GM12878 (cell line): ENCODE results near the gene PDXP. TPM values are rescaled to one million over a fixed set of nuclear protein-coding genes. Genes with fewer than 3 reads are reported as not detected.

Source experiments
- ATAC-seq: fragments of 200-7000 bp; cut with Tn5 transposase; 3 replicates; pipeline ENCODE4 v1.9.1; 2020; ENCODE audit warnings: mild to moderate bottlenecking, moderate library complexity
- BruUV-seq: library from RNA; stranded (reverse); fragments of 400-500 nt; replicated peaks from 2 replicates; lab custom pipeline; 2021; lab: Mats Ljungman, UMichigan
- CTCF ChIA-PET: fragments of 300-600 bp; sonication (Branson Sonifier 250); formaldehyde crosslinking; extraction: SDS; loops from one replicate; lab custom pipeline; 2021; ENCODE audit warnings: inconsistent platforms; lab: Yijun Ruan, JAX
- POLR2A ChIA-PET: fragments of 350-600 bp; formaldehyde crosslinking; extraction: SDS; loops from one replicate; lab custom pipeline; 2021; ENCODE audit warnings: inconsistent platforms; lab: Charles Lee
- RAD21 ChIA-PET: fragments of 300-600 bp; sonication (Branson Sonifier 250); formaldehyde crosslinking; loops from one replicate; lab custom pipeline; 2023; ENCODE audit warnings: antibody characterized with exemption; ENCODE audit not compliant: unreplicated experiment; lab: Charles Lee
- SMC1A ChIA-PET: fragments of 300-600 bp; sonication (Branson Sonifier 250); formaldehyde crosslinking; loops from one replicate; lab custom pipeline; 2023; ENCODE audit not compliant: unreplicated experiment, uncharacterized antibody; lab: Charles Lee
- DNase-seq: peaks from one replicate; pipeline ENCODE4 v3.0.0-alpha.2; 2011; ENCODE audit warnings: low read depth, low spot score
- FAIRE-seq: peaks from 3 replicates; lab custom pipeline; 2011; peaks lifted over from hg19 to GRCh38; lab: Jason Lieb, UNC
- H2AFZ ChIP-seq: 2 replicates; pipeline ENCODE4 v1.6.0; 2011; ENCODE audit warnings: low read depth, low read length, control low read depth; ENCODE audit not compliant: control insufficient read depth
- H3K27ac ChIP-seq: 2 replicates; pipeline ENCODE4 v1.5.1; 2011; ENCODE audit warnings: control low read depth; ENCODE audit not compliant: control insufficient read depth, insufficient read depth
- H3K27me3 ChIP-seq, 2 experiments: replicated peaks in 1 of 2; 2 replicates each; pipeline versions ENCODE4 v1.6.0 to v1.6.1; 2011; ENCODE audit warnings: low read length in 1 of 2; ENCODE audit not compliant: control insufficient read depth in 2 of 2, insufficient read depth in 2 of 2
- H3K36me3 ChIP-seq, 2 experiments: 2 replicates each; pipeline ENCODE4 v1.5.1; 2011; ENCODE audit warnings: low read length in 1 of 2; ENCODE audit not compliant: control insufficient read depth in 2 of 2, insufficient read depth in 2 of 2
- H3K4me1 ChIP-seq: 2 replicates; pipeline ENCODE4 v1.6.1; 2011; ENCODE audit warnings: mild to moderate bottlenecking, low read length, moderate library complexity, mixed read lengths; ENCODE audit not compliant: control insufficient read depth, insufficient read depth
- H3K4me2 ChIP-seq: 2 replicates; pipeline ENCODE4 v1.6.0; 2011; ENCODE audit warnings: control low read depth; ENCODE audit not compliant: control insufficient read depth, insufficient read depth
- H3K4me3 ChIP-seq: fragments of 200-600 bp; sonication (generic); 2 replicates; pipeline ENCODE4 v1.5.1; 2016
- H3K79me2 ChIP-seq: 2 replicates; pipeline ENCODE4 v1.6.0; 2011; ENCODE audit warnings: low read length; ENCODE audit not compliant: control insufficient read depth, insufficient read depth
- H3K9ac ChIP-seq: 2 replicates; pipeline ENCODE4 v1.8.0; 2011; ENCODE audit warnings: low read length, control low read depth, mixed read lengths; ENCODE audit not compliant: control insufficient read depth, insufficient read depth
- H3K9me3 ChIP-seq: replicated peaks from 3 replicates; pipeline ENCODE4 v1.5.1; 2011; ENCODE audit warnings: mild to moderate bottlenecking, low read length; ENCODE audit not compliant: control insufficient read depth, insufficient read depth
- H4K20me1 ChIP-seq: 2 replicates; pipeline ENCODE4 v1.6.0; 2011; ENCODE audit not compliant: control insufficient read depth, insufficient read depth
- CBFB ChIP-seq: IDR thresholded peaks from 2 replicates; pipeline ENCODE4 v1.6.1; 2016; ENCODE audit warnings: antibody characterized with exemption, low read depth
- CREB1 ChIP-seq: IDR thresholded peaks from 2 replicates; pipeline ENCODE4 v1.6.1; 2012; ENCODE audit warnings: low read depth, mild to moderate bottlenecking, inconsistent platforms
- DPF2 ChIP-seq: fragments of 450-650 bp; IDR thresholded peaks from 2 replicates; pipeline ENCODE4 v1.6.1; 2017; ENCODE audit warnings: mild to moderate bottlenecking
- E2F4 ChIP-seq: IDR thresholded peaks from 2 replicates; pipeline ENCODE4 v1.6.1; 2012; ENCODE audit warnings: low read depth, low read length, improper control_type of control experiment
- ESRRA ChIP-seq: IDR thresholded peaks from 2 replicates; pipeline ENCODE4 v1.6.1; 2012; ENCODE audit warnings: mild to moderate bottlenecking, low read length, improper control_type of control experiment
- FOXM1 ChIP-seq: IDR thresholded peaks from 2 replicates; pipeline ENCODE4 v1.6.1; 2012; ENCODE audit warnings: low read depth, mild to moderate bottlenecking, inconsistent platforms, low read length, moderate library complexity
- GABPA ChIP-seq: IDR thresholded peaks from 2 replicates; pipeline ENCODE4 v1.6.1; 2014; ENCODE audit warnings: antibody characterized with exemption, low read depth, mild to moderate bottlenecking, inconsistent platforms
- GATAD2B ChIP-seq: fragments of 450-650 bp; conservative IDR thresholded peaks from 2 replicates; pipeline ENCODE4 v1.6.1; 2017; ENCODE audit warnings: low read depth, mild to moderate bottlenecking, moderate library complexity
- LARP7 ChIP-seq: fragments of 450-650 bp; IDR thresholded peaks from 2 replicates; pipeline ENCODE4 v1.6.1; 2017; ENCODE audit warnings: mild to moderate bottlenecking
- MEF2B ChIP-seq: fragments of 450-650 bp; IDR thresholded peaks from 2 replicates; pipeline ENCODE4 v1.6.1; 2018; ENCODE audit warnings: mild to moderate bottlenecking, moderate library complexity; ENCODE audit not compliant: partially characterized antibody, poor library complexity, severe bottlenecking
- MTA2 ChIP-seq: fragments of 450-650 bp; IDR thresholded peaks from 2 replicates; pipeline ENCODE4 v1.6.1; 2016; ENCODE audit warnings: low read depth, mild to moderate bottlenecking, moderate library complexity
- MTA3 ChIP-seq: IDR thresholded peaks from 2 replicates; pipeline ENCODE4 v1.6.1; 2012; ENCODE audit warnings: low read length, inconsistent platforms, borderline replicate concordance
- PAX5 ChIP-seq: IDR thresholded peaks from 2 replicates; pipeline ENCODE4 v1.6.1; 2011; ENCODE audit warnings: low read depth, low read length, borderline replicate concordance
- POLR2AphosphoS5 ChIP-seq: IDR thresholded peaks from 2 replicates; pipeline ENCODE4 v1.6.1; 2011; ENCODE audit warnings: mild to moderate bottlenecking, low read length, inconsistent platforms
- SP1 ChIP-seq: IDR thresholded peaks from one replicate; pipeline ENCODE4 v1.6.1; 2011; ENCODE audit warnings: low read depth, low read length
- TAF1 ChIP-seq: IDR thresholded peaks from 2 replicates; pipeline ENCODE4 v1.6.1; 2011; ENCODE audit warnings: mild to moderate bottlenecking, low read depth, low read length, borderline replicate concordance
- TCF12 ChIP-seq: IDR thresholded peaks from 2 replicates; pipeline ENCODE4 v1.6.1; 2011; ENCODE audit warnings: low read depth, mild to moderate bottlenecking, low read length
- WGBS: methylation state at CpG from one replicate; pipeline ENCODE4 v1.1.6; 2016; ENCODE audit warnings: low lambda C conversion rate; ENCODE audit not compliant: insufficient replicate concordance, insufficient coverage; ENCODE audit errors: missing lambda C conversion rate; 5-methylcytosine and 5-hydroxymethylcytosine counted together
- in situ Hi-C: fragments of 300-500 bp; cut with MboI; formaldehyde crosslinking; loops from 9 replicates; pipeline ENCODE4 v1.14.3; 2018; ENCODE audit warnings: mixed read lengths
- intact Hi-C: fragments of 100-400 bp; cut with micrococcal nuclease; formaldehyde crosslinking; loops from one replicate; pipeline ENCODE4 v1.14.2; 2022; ENCODE audit not compliant: unreplicated experiment
- polyA plus RNA-seq, 11 experiments: library from polyadenylated mRNA; depleted of rRNA in 4 of 11; unstranded in 6 of 11; stranded (reverse) in 5 of 11; fragments of >200 nt; fragmentation: Nextera tagmentation in 4 of 11; fragmentation: Illumina TruSeq in 1 of 11; extraction: Ambion mirVana in 4 of 11; extraction: Trizol in 1 of 11; gene quantifications; 1 replicate in 1 of 11; 2 replicates in 10 of 11; pipeline versions ENCODE4 v1.2.1 to v1.2.3, GENCODE V29; 2011 to 2016; ENCODE audit warnings: inconsistent platforms in 2 of 11, missing spikeins in 2 of 11, low read depth in 1 of 11
- total RNA-seq, 4 experiments: library from RNA; depleted of rRNA in 3 of 4; stranded (reverse); fragments of >200 nt in 3 of 4; fragmentation: Illumina TruSeq in 1 of 4; extraction: Trizol in 1 of 4; gene quantifications; 2 replicates each; pipeline versions ENCODE4 v1.2.1 to v1.2.3, GENCODE V29; 2013 to 2021
- TF ChIP-seq, protein P1 (sequence below): fragments of 450-650 bp; IDR thresholded peaks from 2 replicates; pipeline ENCODE4 v1.6.1; 2017; ENCODE audit warnings: low read depth, mild to moderate bottlenecking, moderate library complexity
- TF ChIP-seq, protein P2 (sequence below): fragments of 450-650 bp; IDR thresholded peaks from 2 replicates; pipeline ENCODE4 v1.6.1; 2016; ENCODE audit warnings: mild to moderate bottlenecking

PDXP gene
- total and polyA plus RNA-seq, 10 of the 15 experiments (the other 5 are each of a cell fraction or from before 2014, with no cell fraction given): 4.4 to 56.7 (median 34.6) TPM

DNA sequence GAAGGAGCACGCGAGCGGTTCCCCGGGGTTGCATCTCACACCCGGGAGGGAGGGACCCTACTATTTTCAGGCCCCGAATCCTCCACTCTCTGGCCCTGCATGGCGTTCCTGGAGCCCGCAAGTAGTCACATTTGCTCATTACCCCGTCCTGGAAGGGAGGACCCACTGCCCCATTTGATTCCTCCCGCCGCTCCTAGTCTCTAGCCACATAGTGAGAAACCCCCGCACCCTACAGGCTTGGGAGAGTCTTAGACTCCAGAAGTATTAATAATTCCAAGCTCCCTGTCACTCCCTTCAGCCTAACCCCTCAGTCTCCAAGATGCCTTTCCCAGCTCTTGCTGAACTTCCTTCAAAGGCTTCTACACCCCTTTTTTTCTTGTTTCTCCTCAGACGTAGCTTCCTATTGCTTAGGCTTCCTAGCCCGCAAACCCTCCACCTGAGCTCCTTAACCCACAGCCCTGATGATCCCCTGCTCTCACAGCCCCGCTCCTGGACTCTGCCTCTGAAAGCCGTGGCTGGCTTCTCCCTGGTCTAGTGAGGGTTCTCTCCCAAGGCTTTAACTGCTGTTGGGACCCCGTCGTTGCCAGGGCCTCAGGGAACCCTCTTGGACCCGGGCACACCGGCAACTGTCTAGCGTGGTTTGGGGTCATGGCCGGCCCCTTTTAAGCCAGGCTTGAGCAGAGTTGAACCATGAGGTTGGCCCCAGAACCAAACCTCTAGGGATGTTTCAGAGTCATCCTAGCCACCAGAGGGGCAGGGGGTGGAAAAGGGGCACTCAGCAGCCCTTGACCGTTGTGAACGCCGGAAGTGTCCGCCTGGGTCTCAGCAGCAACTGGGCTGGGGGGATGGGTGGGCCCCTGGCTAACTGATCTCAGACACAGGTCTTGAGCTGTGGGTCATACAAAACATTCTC lies 49.0 kb upstream of the PDXP start:
- Histone ChIP-seq H3K4me1 (peaks cover 17% of the 10 kb centered on the region), H3K27ac (peak overlapping the region; percentile 87), H3K4me2 (peak overlapping the region; percentile 67), H3K9ac (peak overlapping the region; percentile 87), H3K4me3 (peak overlapping the region; percentile 97), H3K27me3 (no peaks in the 10 kb centered on the region), H3K79me2 (peaks cover 33% of the 10 kb centered on the region), H3K36me3 (peaks cover 0 to 6% of the 10 kb centered on the region in 2 experiments; a peak in 2 of 4 replicates), H4K20me1 (no peaks in the 10 kb centered on the region), H3K9me3 (no peaks in the 10 kb centered on the region), H2AFZ (0 out of 2 replicates have a peak overlapping the region, but pooled peaks have one; percentile 37)
- DNase-seq: no peak
- ChIA-PET CTCF (interaction anchor here (0.7 to 11.8 kb wide), 15 partner anchors 7 to 71 kb away, joined by 3 to 178 read pairs (median 6); partner anchors contain the start of genes LGALS1, NOL12, PDXP and SH3BP1), POLR2A (interaction anchor here (0.6 to 4.7 kb wide), 17 partner anchors 9 to 287 kb away, joined by 3 to 67 read pairs (median 7); partner anchors contain the start of genes ANKRD54, LGALS1, MFNG and NOL12), SMC1A (interaction anchor here (0.8 to 5.5 kb wide), 13 partner anchors 9 to 76 kb away, joined by 3 to 36 read pairs (median 11); partner anchors contain the start of genes LGALS1, NOL12, PDXP and SH3BP1), RAD21 (interaction anchor here (0.6 to 5.4 kb wide), 12 partner anchors 8 to 345 kb away, joined by 3 to 61 read pairs (median 23); partner anchors contain the start of genes LGALS1, NOL12, PDXP and SH3BP1)
- no peak for FAIRE-seq
- ATAC-seq: peak; percentile 34
- in situ Hi-C loops (no loop called here), intact Hi-C loops (no loop called here)
- under 1% methylated on average over 26 of the region's 26 CpGs for WGBS
- BruUV-seq: TSS peak; percentile 70
- TF ChIP-seq ESRRA (no peak), LARP7 (0 out of 2 replicates have a peak, but pooled peaks have one; percentile 16), TAF1 (peak; percentile 98), MEF2B (peak; percentile 59), MTA2 (no peak), MTA3 (peak; percentile 74; the same call in 1 of the 2 replicates), GATAD2B (peak; percentile 14; the same call in 1 of the 2 replicates), FOXM1 (0 out of 2 replicates have a peak, but pooled peaks have one; percentile 24), POLR2AphosphoS5 (peak; percentile 37; the same call in 1 of the 2 replicates), SP1 (peak; percentile 21), E2F4 (no peak), DPF2 (0 out of 2 replicates have a peak, but pooled peaks have one; percentile 26), GABPA (no peak), TCF12 (0 out of 2 replicates have a peak, but pooled peaks have one; percentile 6), CREB1 (peak; percentile 14; the same call in 1 of the 2 replicates), PAX5 (peak; percentile 48; the same call in 1 of the 2 replicates), CBFB (0 out of 2 replicates have a peak, but pooled peaks have one; percentile 19)
- TF ChIP-seq, protein P1, sequence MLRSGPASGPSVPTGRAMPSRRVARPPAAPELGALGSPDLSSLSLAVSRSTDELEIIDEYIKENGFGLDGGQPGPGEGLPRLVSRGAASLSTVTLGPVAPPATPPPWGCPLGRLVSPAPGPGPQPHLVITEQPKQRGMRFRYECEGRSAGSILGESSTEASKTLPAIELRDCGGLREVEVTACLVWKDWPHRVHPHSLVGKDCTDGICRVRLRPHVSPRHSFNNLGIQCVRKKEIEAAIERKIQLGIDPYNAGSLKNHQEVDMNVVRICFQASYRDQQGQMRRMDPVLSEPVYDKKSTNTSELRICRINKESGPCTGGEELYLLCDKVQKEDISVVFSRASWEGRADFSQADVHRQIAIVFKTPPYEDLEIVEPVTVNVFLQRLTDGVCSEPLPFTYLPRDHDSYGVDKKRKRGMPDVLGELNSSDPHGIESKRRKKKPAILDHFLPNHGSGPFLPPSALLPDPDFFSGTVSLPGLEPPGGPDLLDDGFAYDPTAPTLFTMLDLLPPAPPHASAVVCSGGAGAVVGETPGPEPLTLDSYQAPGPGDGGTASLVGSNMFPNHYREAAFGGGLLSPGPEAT: no peak
- TF ChIP-seq, protein P2, sequence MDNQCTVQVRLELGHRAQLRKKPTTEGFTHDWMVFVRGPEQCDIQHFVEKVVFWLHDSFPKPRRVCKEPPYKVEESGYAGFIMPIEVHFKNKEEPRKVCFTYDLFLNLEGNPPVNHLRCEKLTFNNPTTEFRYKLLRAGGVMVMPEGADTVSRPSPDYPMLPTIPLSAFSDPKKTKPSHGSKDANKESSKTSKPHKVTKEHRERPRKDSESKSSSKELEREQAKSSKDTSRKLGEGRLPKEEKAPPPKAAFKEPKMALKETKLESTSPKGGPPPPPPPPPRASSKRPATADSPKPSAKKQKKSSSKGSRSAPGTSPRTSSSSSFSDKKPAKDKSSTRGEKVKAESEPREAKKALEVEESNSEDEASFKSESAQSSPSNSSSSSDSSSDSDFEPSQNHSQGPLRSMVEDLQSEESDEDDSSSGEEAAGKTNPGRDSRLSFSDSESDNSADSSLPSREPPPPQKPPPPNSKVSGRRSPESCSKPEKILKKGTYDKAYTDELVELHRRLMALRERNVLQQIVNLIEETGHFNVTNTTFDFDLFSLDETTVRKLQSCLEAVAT: 0 out of 2 replicates have a peak, but pooled peaks have one; percentile 26
